HepG2 (cell line): ENCODE data around the gene ZNF488.

ENCODE experiments used
- CC2D1A ChIP-seq: sonication (generic); formaldehyde crosslinking; IDR thresholded peaks from 2 replicates; pipeline ENCODE4 v1.8.1; 2023; ENCODE audit warnings: mild to moderate bottlenecking, missing genetic modification reagents
- TGIF2 ChIP-seq: IDR thresholded peaks from 2 replicates; pipeline ENCODE4 v1.6.1; 2016; ENCODE audit warnings: control low read depth, missing compliant biosample characterization
- TF ChIP-seq, protein P1 (sequence below): sonication (generic); formaldehyde crosslinking; IDR thresholded peaks from 2 replicates; pipeline ENCODE4 v1.8.1; 2023; ENCODE audit warnings: mild to moderate bottlenecking, missing genetic modification reagents, borderline replicate concordance
- TF ChIP-seq, protein P2 (sequence below): IDR thresholded peaks from 2 replicates; pipeline ENCODE4 v1.6.1; 2016; ENCODE audit warnings: low read depth

DNA sequence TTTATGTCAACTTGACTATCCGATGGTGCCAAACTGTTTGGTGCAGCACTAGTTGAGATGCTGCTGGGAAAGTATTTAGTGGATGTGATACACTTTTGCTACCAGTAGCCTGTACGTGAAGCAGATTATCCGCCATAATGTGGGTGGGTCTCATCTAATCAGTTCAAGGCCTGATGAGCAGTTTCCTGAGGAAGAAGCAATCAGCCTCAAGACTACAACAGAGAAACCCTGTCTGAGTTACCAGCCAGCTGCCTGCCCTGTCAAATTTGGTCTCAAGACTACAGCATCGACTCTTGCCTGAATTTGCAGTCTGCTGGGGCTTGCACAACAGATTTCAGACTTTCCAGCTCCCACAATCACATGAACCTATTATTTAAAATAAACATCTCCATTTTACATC, 46.8 kb downstream of the ZNF488 start:
- TF ChIP-seq, protein P1, sequence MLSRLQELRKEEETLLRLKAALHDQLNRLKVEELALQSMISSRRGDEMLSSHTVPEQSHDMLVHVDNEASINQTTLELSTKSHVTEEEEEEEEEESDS (CRISPR knock-in tag) = no peak
- no peak for TF ChIP-seq CC2D1A (CRISPR knock-in tag)
- no peak for TF ChIP-seq TGIF2 (CRISPR knock-in tag)
- TF ChIP-seq, protein P2, sequence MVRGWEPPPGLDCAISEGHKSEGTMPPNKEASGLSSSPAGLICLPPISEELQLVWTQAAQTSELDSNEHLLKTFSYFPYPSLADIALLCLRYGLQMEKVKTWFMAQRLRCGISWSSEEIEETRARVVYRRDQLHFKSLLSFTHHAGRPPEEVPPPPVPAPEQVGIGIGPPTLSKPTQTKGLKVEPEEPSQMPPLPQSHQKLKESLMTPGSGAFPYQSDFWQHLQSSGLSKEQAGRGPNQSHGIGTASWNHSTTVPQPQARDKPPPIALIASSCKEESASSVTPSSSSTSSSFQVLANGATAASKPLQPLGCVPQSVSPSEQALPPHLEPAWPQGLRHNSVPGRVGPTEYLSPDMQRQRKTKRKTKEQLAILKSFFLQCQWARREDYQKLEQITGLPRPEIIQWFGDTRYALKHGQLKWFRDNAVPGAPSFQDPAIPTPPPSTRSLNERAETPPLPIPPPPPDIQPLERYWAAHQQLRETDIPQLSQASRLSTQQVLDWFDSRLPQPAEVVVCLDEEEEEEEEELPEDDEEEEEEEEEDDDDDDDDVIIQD = no peak
